ENCODE data around the gene AGFG1.

The AGFG1 gene

GRCh38 chr2:227466887-227467600 is 4.9 kb upstream of the AGFG1 start:
- TF ChIP-seq GATA1 (IDR thresholded peaks at IDR 0.05; ENCODE audit: low read depth, low read length) (no peak), POLR2A (IDR thresholded peaks at IDR 0.05; ENCODE audit: low read length) (no peak)
- DNase-seq, result no peak

GRCh38 chr2:227471412-227471811 is 544 bp upstream of the AGFG1 start:
- DNase-seq, result no peak
- TF ChIP-seq POLR2A (IDR thresholded peaks at IDR 0.05; ENCODE audit: low read length) (no peak), GATA1 (IDR thresholded peaks at IDR 0.05; ENCODE audit: low read depth, low read length) (no peak)

DNA sequence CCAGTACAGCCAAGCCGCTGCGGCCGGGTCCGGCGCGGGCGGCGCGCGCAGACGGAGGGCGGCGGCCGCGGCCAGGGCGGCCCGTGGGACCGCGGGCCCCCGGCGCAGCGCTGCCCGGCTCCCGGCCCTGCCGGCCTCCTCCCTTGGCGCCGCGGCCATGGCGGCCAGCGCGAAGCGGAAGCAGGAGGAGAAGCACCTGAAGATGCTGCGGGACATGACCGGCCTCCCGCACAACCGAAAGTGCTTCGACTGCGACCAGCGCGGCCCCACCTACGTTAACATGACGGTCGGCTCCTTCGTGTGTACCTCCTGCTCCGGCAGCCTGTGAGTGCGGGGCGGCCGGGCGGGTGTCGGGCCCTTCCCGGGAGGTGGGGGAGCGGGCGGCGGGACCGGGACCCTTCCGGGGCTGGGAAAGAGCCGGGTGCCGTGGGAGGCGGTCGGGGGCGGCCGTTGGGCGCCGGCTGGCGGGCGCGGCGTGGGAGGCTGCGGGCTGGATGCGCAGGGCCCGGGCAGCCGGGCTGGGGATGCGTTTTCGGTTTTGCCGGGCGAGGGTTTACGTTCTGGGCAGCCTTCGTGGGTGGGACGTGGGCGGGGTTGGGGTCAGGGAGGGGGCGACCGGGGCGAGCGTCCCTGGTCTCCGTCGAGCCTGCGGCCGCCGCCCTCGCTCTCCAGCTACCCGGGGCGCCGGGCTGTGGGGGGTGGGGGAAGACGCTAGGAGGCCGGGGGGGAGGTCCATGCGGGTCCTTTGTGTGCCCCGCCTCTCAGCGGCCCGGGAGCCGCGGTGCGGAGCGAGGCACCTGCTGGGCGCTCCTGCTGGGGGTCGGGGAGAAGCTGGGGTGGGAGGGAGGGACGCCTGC is 537 bp downstream of the AGFG1 start:
- TF ChIP-seq GATA1 (IDR thresholded peaks at IDR 0.05; ENCODE audit: low read depth, low read length) (no peak), POLR2A (IDR thresholded peaks at IDR 0.05; ENCODE audit: low read length) (no peak)
- peak; percentile 77 for DNase-seq

DNA sequence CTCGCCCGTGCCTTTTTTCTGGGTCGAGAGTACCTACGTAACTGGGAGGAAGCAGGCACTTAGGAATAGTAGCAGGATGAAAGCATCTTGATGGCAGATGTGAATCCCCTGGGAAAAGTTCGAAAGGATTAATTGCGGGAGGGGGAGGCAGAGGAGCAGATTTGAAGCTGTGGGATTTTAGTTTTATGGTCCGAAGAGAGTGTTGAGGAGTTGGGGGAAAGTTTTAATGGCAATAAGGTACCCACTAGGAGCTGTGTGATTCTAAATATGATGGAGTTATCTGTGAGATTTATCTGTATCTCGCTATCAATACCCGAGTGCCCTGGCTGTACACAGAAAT is 1.1 kb downstream of the AGFG1 start:
- TF ChIP-seq POLR2A (IDR thresholded peaks at IDR 0.05; ENCODE audit: low read length) (no peak), GATA1 (IDR thresholded peaks at IDR 0.05; ENCODE audit: low read depth, low read length) (no peak)
- peak; percentile 33 to 47 for DNase-seq

DNA sequence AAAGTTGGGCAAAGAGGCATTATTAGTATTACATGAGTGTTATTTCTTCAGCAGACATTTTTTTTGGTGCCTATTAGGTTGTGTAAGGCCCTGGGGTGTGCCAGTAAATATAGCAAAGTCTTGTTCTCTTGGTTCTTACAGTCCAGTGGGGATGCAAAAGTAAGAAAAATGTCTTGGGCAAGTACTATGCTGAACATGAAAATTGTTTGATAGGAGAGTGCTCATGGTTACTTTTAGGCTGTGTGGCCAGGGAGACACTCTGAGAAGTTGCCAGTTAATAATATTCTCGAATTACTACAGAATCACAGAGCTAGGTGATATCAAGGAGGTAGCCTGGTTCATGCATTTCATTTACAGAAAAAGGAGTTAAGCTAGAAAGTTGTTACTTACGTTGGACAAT is 1.9 kb downstream of the AGFG1 start:
- DNase-seq, result peak; percentile 9 to 31
- no peak for TF ChIP-seq GATA1 (IDR thresholded peaks at IDR 0.05; ENCODE audit: low read depth, low read length)
- TF ChIP-seq POLR2A (IDR thresholded peaks at IDR 0.05; ENCODE audit: low read length), result no peak

DNA sequence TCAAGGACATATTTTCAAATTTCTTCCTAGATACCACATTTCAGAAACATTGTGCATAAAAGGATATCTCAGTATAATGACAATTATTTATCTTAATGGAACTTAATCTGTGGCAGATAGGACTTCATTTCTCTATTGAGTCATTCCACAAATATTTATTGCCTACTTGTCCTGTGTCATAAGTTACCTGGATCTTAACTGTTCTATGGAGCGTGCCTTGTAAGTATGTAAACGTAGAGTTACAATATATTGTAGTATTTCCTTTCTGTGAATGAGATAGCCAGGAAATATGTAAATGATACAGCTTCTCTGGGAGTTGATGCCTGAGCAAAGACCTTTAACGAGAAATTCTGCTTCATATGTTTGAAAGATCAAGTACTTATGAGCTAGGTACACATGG is 2.5 kb downstream of the AGFG1 start:
- DNase-seq, result no peak
- TF ChIP-seq GATA1 (IDR thresholded peaks at IDR 0.05; ENCODE audit: low read depth, low read length) (no peak), POLR2A (IDR thresholded peaks at IDR 0.05; ENCODE audit: low read length) (no peak)

DNA sequence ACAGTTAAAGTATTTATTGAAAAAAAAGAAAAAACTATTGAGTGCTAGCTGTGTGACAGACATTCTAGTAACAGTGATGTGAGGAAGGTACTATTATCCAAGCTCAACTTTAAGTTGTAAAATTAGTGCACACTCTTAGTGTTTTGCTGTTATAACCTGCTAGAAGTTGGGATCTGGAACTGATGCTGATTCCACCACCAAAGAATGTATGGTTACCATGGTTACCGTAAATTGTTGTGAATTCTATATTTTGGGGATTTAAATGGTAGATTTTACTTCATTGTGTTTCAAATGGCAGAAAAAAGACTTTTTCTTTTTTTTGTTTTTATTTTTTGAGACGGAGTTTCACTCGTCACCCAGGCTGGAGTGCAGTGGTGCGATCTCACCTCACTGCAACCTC is 5.3 kb downstream of the AGFG1 start:
- TF ChIP-seq GATA1 (IDR thresholded peaks at IDR 0.05; ENCODE audit: low read depth, low read length) (no peak), POLR2A (IDR thresholded peaks at IDR 0.05; ENCODE audit: low read length) (no peak)
- DNase-seq, result no peak

- peak; percentile 39 to 56 for DNase-seq
- TF ChIP-seq POLR2A (IDR thresholded peaks at IDR 0.05; ENCODE audit: low read length) (no peak), GATA1 (IDR thresholded peaks at IDR 0.05; ENCODE audit: low read depth, low read length) (peak; percentile 41)
These were observed 8.0 kb downstream of the AGFG1 start for GRCh38 chr2:227479865-227480475.

DNA sequence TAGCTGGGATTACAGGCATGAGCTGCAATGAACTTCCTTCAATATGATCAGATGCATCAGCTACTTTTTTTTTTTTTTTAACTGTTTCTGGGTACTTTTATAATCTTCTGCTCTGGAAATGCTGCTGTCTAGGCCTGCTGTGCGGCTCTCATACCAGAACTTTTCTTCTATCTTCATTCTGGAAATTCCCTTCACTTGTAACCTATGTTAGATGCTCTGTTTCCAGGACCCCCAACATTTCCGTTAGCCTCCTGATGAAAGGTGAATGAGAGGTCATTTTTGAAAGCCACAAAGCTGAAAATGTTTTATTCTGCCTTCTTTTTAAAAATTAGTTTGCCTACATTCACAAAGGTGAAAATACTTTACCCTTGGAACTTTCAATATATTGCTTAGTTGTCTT is 8.6 kb downstream of the AGFG1 start:
- TF ChIP-seq POLR2A (IDR thresholded peaks at IDR 0.05; ENCODE audit: low read length) (no peak), GATA1 (IDR thresholded peaks at IDR 0.05; ENCODE audit: low read depth, low read length) (no peak)
- no peak for DNase-seq

- DNase-seq, result no peak
- no peak for TF ChIP-seq GATA1 (IDR thresholded peaks at IDR 0.05; ENCODE audit: low read depth, low read length)
These were observed 10.8 kb downstream of the AGFG1 start for GRCh38 chr2:227482638-227483340.

DNA sequence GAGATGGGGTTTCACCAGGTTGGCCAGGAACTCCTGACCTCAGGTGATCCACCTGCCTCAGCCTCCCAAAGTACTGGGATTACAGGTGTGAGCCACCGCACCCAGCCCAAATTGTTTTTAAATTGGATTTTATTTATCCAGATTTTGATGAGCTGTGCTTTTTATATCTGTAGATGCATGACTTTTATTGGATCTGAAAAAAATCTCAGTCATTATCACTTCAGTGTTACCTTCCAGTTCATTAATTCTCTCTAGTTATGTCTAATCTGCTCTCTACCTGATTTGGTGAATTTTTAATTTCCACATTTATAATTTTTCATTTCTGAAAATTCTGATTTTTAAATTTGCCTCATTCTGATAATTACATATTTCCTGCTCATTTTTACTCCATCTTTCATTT is 13.5 kb downstream of the AGFG1 start:
- no peak for TF ChIP-seq POLR2A (IDR thresholded peaks at IDR 0.05; ENCODE audit: low read length)
- no peak for TF ChIP-seq GATA1 (IDR thresholded peaks at IDR 0.05; ENCODE audit: low read depth, low read length)

DNA sequence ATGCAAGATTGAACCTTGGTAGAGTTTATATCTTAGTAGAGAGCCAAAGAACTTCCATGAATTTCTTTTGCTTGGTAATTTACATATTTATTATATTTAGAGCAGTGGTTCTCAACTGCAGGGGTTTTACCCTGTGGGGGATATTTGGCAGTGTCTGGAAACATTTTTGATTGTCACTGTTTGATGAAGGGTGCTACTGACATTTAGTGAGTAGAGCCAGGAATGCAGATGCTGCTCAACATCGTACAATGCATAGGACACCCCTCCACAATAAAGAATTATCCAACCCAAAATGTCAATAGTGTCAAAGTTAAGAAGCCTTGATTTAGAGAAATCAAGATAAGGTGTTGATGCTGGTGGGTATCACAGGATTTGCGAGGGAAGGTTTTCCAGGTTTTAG is 14.7 kb downstream of the AGFG1 start:
- no peak for TF ChIP-seq POLR2A (IDR thresholded peaks at IDR 0.05; ENCODE audit: low read length)
- no peak for TF ChIP-seq GATA1 (IDR thresholded peaks at IDR 0.05; ENCODE audit: low read depth, low read length)
- no peak for DNase-seq

More for the DNA sequence above, 13.5 kb downstream of the AGFG1 start:
- no peak for DNase-seq

GRCh38 chr2:227488045-227488444 is 16.1 kb downstream of the AGFG1 start:
- TF ChIP-seq POLR2A (IDR thresholded peaks at IDR 0.05; ENCODE audit: low read length) (no peak), GATA1 (IDR thresholded peaks at IDR 0.05; ENCODE audit: low read depth, low read length) (no peak)

GRCh38 chr2:227491386-227491785 is 19.4 kb downstream of the AGFG1 start:
- no peak for DNase-seq
- TF ChIP-seq POLR2A (IDR thresholded peaks at IDR 0.05; ENCODE audit: low read length) (no peak), GATA1 (IDR thresholded peaks at IDR 0.05; ENCODE audit: low read depth, low read length) (no peak)

More at GRCh38 chr2:227488045-227488444, 16.1 kb downstream of the AGFG1 start:
- no peak for DNase-seq
